Neural cell (in vitro differentiated cells): ENCODE data around the gene PAK5.

Experiments used
- EP300 ChIP-seq: fragments of 450-650 bp; conservative IDR thresholded peaks from 2 replicates; pipeline ENCODE4 v1.6.1; 2014; ENCODE audit warnings: antibody characterized with exemption, mild to moderate bottlenecking, moderate library complexity; ENCODE audit not compliant: poor library complexity, severe bottlenecking
- EZH2 ChIP-seq: fragments of 200-600, 300-800 bp; shearing (Covaris generic), sonication (generic); IDR thresholded peaks from 2 replicates; pipeline ENCODE4 v1.6.1; 2014; ENCODE audit warnings: antibody characterized with exemption, low read length, borderline replicate concordance, mild to moderate bottlenecking; ENCODE audit not compliant: insufficient read depth, poor library complexity, severe bottlenecking
- MXI1 ChIP-seq: fragments of 450-650 bp; conservative IDR thresholded peaks from 2 replicates; pipeline ENCODE4 v1.6.1; 2014; ENCODE audit warnings: antibody characterized with exemption, mild to moderate bottlenecking; ENCODE audit not compliant: poor library complexity, severe bottlenecking
- POLR2AphosphoS5 ChIP-seq: IDR thresholded peaks from 2 replicates; pipeline ENCODE4 v1.6.1; 2012
- RAD21 ChIP-seq: fragments of 450-650 bp; conservative IDR thresholded peaks from 2 replicates; pipeline ENCODE4 v1.6.1; 2014; ENCODE audit warnings: antibody characterized with exemption, mild to moderate bottlenecking, moderate library complexity
- SMC3 ChIP-seq: fragments of 450-650 bp; conservative IDR thresholded peaks from 2 replicates; pipeline ENCODE4 v1.6.1; 2014; ENCODE audit warnings: antibody characterized with exemption, mild to moderate bottlenecking, moderate library complexity; ENCODE audit not compliant: poor library complexity
- TAF1 ChIP-seq: IDR thresholded peaks from 2 replicates; pipeline ENCODE4 v1.6.1; 2012; ENCODE audit warnings: low read depth
- TF ChIP-seq, protein P1 (sequence below): fragments of 450-650 bp; IDR thresholded peaks from 2 replicates; pipeline ENCODE4 v1.5.1; 2014; ENCODE audit warnings: antibody characterized with exemption, mild to moderate bottlenecking, moderate library complexity; ENCODE audit not compliant: poor library complexity, severe bottlenecking

DNA sequence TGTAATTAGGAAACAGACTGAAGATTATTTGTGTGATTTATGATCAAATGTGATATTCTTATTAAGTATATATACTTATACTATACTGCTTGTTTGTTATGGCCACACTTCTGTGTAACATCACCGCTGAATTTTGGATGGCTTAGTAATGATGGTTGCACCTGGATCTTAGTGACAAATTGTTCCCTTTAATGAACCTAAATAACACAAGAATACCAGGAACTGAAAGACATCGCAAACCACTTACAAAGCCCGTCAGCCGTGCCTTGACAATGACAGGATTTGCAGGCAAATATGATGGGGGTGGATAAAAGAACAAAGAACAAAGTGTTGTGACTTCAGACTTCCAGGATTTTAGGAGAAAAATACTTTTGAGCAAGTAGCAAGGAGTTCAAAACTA is 257.4 kb downstream of the PAK5 start:
- TF ChIP-seq EZH2: no peak
- TF ChIP-seq, protein P1, sequence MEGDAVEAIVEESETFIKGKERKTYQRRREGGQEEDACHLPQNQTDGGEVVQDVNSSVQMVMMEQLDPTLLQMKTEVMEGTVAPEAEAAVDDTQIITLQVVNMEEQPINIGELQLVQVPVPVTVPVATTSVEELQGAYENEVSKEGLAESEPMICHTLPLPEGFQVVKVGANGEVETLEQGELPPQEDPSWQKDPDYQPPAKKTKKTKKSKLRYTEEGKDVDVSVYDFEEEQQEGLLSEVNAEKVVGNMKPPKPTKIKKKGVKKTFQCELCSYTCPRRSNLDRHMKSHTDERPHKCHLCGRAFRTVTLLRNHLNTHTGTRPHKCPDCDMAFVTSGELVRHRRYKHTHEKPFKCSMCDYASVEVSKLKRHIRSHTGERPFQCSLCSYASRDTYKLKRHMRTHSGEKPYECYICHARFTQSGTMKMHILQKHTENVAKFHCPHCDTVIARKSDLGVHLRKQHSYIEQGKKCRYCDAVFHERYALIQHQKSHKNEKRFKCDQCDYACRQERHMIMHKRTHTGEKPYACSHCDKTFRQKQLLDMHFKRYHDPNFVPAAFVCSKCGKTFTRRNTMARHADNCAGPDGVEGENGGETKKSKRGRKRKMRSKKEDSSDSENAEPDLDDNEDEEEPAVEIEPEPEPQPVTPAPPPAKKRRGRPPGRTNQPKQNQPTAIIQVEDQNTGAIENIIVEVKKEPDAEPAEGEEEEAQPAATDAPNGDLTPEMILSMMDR: no peak
- TF ChIP-seq SMC3: no peak
- no peak for TF ChIP-seq POLR2AphosphoS5
- no peak for TF ChIP-seq RAD21
- no peak for TF ChIP-seq EP300
- TF ChIP-seq MXI1: no peak
- no peak for TF ChIP-seq TAF1
